Progenitor cell of endocrine pancreas (in vitro differentiated cells): ENCODE results near the gene APBA1. TPM values are rescaled to one million over a fixed set of nuclear protein-coding genes. Genes with fewer than 3 reads are reported as not detected.

Experiments
- DNase-seq: peaks from one replicate; pipeline ENCODE4 v3.0.0; 2021; ENCODE audit warnings: low spot score; ENCODE audit not compliant: unreplicated experiment
- H3K27ac Mint-ChIP-seq: 2 replicates; pipeline ENCODE4 v1.8.0; 2021; ENCODE audit warnings: mild to moderate bottlenecking, moderate library complexity, mixed read lengths
- H3K27me3 Mint-ChIP-seq: 2 replicates; pipeline ENCODE4 v1.8.0; 2021; ENCODE audit warnings: mixed read lengths
- H3K36me3 Mint-ChIP-seq: 2 replicates; pipeline ENCODE4 v1.8.0; 2022; ENCODE audit warnings: mixed read lengths; ENCODE audit not compliant: insufficient read depth
- H3K4me1 Mint-ChIP-seq: 2 replicates; pipeline ENCODE4 v1.8.0; 2021; ENCODE audit warnings: low read depth, mixed read lengths
- H3K4me3 Mint-ChIP-seq: 2 replicates; pipeline ENCODE4 v1.8.0; 2021; ENCODE audit warnings: low read depth, mild to moderate bottlenecking, moderate library complexity, mixed read lengths
- H3K9me3 Mint-ChIP-seq: 2 replicates; pipeline ENCODE4 v1.8.0; 2021; ENCODE audit warnings: low read depth, mixed read lengths
- CTCF ChIP-seq: fragments of 200-600 bp; sonication (generic); IDR thresholded peaks from one replicate; pipeline ENCODE4 v1.5.0; 2021; ENCODE audit warnings: antibody characterized with exemption, mild to moderate bottlenecking; ENCODE audit not compliant: unreplicated experiment
- total RNA-seq: library from RNA; stranded (reverse); gene quantifications from 2 replicates; pipeline ENCODE4 v1.2.1, GENCODE V29; 2021

Gene APBA1
- total RNA-seq, 1 donor from 2014 or later = 1.8 TPM

GRCh38 chr9:69577123-69577522 is 95.0 kb downstream of the APBA1 start:
- H3K27me3 Mint-ChIP-seq = peaks cover 3% of the 10 kb centered on the region
- no peak overlapping the region for H3K27ac Mint-ChIP-seq
- TF ChIP-seq CTCF = no peak
- no peak overlapping the region for H3K4me3 Mint-ChIP-seq
- no peaks in the 10 kb centered on the region for H3K9me3 Mint-ChIP-seq
- H3K36me3 Mint-ChIP-seq = no peaks in the 10 kb centered on the region
- peaks cover 9% of the 10 kb centered on the region for H3K4me1 Mint-ChIP-seq
- no peak for DNase-seq

- TF ChIP-seq CTCF = no peak
- Mint-ChIP-seq H3K4me3 (no peak overlapping the region), H3K36me3 (no peaks in the 10 kb centered on the region), H3K9me3 (no peaks in the 10 kb centered on the region), H3K4me1 (no peaks in the 10 kb centered on the region), H3K27ac (no peak overlapping the region), H3K27me3 (peaks cover 3% of the 10 kb centered on the region)
- DNase-seq = no peak
Observed at GRCh38 chr9:69574057-69574456, 98.1 kb downstream of the APBA1 start.

GRCh38 chr9:69573651-69574050 is 98.5 kb downstream of the APBA1 start:
- no peak overlapping the region for H3K27ac Mint-ChIP-seq
- no peak for TF ChIP-seq CTCF
- peaks cover 3% of the 10 kb centered on the region for H3K27me3 Mint-ChIP-seq
- no peak for DNase-seq
- no peak overlapping the region for H3K4me3 Mint-ChIP-seq
- no peaks in the 10 kb centered on the region for H3K4me1 Mint-ChIP-seq
- H3K36me3 Mint-ChIP-seq = no peaks in the 10 kb centered on the region
- H3K9me3 Mint-ChIP-seq = no peaks in the 10 kb centered on the region

- Mint-ChIP-seq H3K36me3 (no peaks in the 10 kb centered on the region), H3K27me3 (peaks cover 3% of the 10 kb centered on the region), H3K27ac (no peak overlapping the region), H3K4me1 (no peaks in the 10 kb centered on the region), H3K9me3 (no peaks in the 10 kb centered on the region), H3K4me3 (no peak overlapping the region)
- no peak for DNase-seq
- no peak for TF ChIP-seq CTCF
Observed at GRCh38 chr9:69572611-69573010, 99.6 kb downstream of the APBA1 start.

- Mint-ChIP-seq H3K27ac (no peak overlapping the region), H3K27me3 (peaks cover 3% of the 10 kb centered on the region), H3K36me3 (no peaks in the 10 kb centered on the region), H3K9me3 (no peaks in the 10 kb centered on the region), H3K4me3 (no peak overlapping the region), H3K4me1 (no peaks in the 10 kb centered on the region)
- TF ChIP-seq CTCF = no peak
- no peak for DNase-seq
Observed at GRCh38 chr9:69571032-69571431, 101.1 kb downstream of the APBA1 start.
